SK-N-SH (cell line): ENCODE results near the gene ITGA8. TPM values are rescaled to one million over a fixed set of nuclear protein-coding genes. Genes with fewer than 3 reads are reported as not detected.

Source experiments
- CTCF ChIA-PET: fragments of 300-600, 350-600 bp; formaldehyde crosslinking; extraction: SDS; loops from one replicate; lab custom pipeline; 2021; lab: Yijun Ruan, JAX
- POLR2A ChIA-PET: fragments of 350-600 bp; sonication (Branson Sonifier 250); formaldehyde crosslinking; extraction: SDS; loops from one replicate; lab custom pipeline; 2020; ENCODE audit warnings: antibody characterized with exemption, inconsistent platforms; lab: Yijun Ruan, JAX
- DNase-seq: peaks from one replicate; pipeline ENCODE4 v3.0.0; 2012
- H2AFZ ChIP-seq: fragments of 200-600 bp; sonication (generic); 2 replicates; pipeline ENCODE4 v1.8.1; 2016; ENCODE audit warnings: antibody characterized with exemption, mild to moderate bottlenecking, low read depth
- H3F3A ChIP-seq: fragments of 200-600 bp; sonication (generic); replicated peaks from 2 replicates; pipeline ENCODE3; 2016; ENCODE audit warnings: antibody characterized with exemption, mild to moderate bottlenecking; ENCODE audit not compliant: insufficient read depth
- H3K27ac ChIP-seq, 2 experiments: fragments of 200-500 bp in 1 of 2; fragments of 200-600 bp in 1 of 2; sonication (Bioruptor generic) in 1 of 2; sonication (generic), shearing (Covaris generic) in 1 of 2; 2 replicates each; pipeline versions ENCODE4 v1.5.1 to v1.6.1; 2014 to 2016; ENCODE audit warnings: low read depth in 2 of 2, inconsistent platforms in 1 of 2, low read length in 1 of 2, mild to moderate bottlenecking in 1 of 2, mixed read lengths in 1 of 2
- H3K27me3 ChIP-seq: fragments of 200-600 bp; sonication (generic), shearing (Covaris generic); 2 replicates; pipeline ENCODE4 v1.6.1; 2016; ENCODE audit warnings: mixed run types; ENCODE audit not compliant: insufficient read depth
- H3K36me3 ChIP-seq, 2 experiments: fragments of 200-500 bp in 1 of 2; fragments of 200-600 bp in 1 of 2; sonication (Bioruptor generic) in 1 of 2; sonication (generic) in 1 of 2; replicated peaks in 1 of 2; 2 replicates each; pipeline versions ENCODE3 to v1.5.1; 2014 to 2016; ENCODE audit warnings: low read length in 1 of 2, mild to moderate bottlenecking in 1 of 2; ENCODE audit not compliant: insufficient read depth in 2 of 2, control insufficient read depth in 1 of 2
- H3K4me1 ChIP-seq, 2 experiments: fragments of 200-500 bp in 1 of 2; fragments of 200-600 bp in 1 of 2; sonication (Bioruptor generic) in 1 of 2; sonication (generic), shearing (Covaris generic) in 1 of 2; 2 replicates each; pipeline versions ENCODE4 v1.5.1 to v1.6.1; 2014 to 2016; ENCODE audit warnings: low read depth in 1 of 2, low read length in 1 of 2, mixed run types in 1 of 2; ENCODE audit not compliant: insufficient read depth in 2 of 2, control insufficient read depth in 1 of 2
- H3K4me2 ChIP-seq: fragments of 200-600 bp; sonication (generic), shearing (Covaris generic); 2 replicates; pipeline ENCODE4 v1.6.1; 2017; ENCODE audit warnings: mixed run types
- H3K4me3 ChIP-seq, 2 experiments: fragments of 200-500 bp in 1 of 2; fragments of 200-600 bp in 1 of 2; sonication (Bioruptor generic) in 1 of 2; sonication (generic), shearing (Covaris generic) in 1 of 2; 2 replicates each; pipeline versions ENCODE4 v1.5.1 to v1.8.1; 2014 to 2016; ENCODE audit warnings: low read depth in 2 of 2, inconsistent platforms in 1 of 2, low read length in 1 of 2, mild to moderate bottlenecking in 1 of 2, mixed read lengths in 1 of 2, moderate library complexity in 1 of 2
- H3K79me2 ChIP-seq: fragments of 200-600 bp; sonication (generic); 2 replicates; pipeline ENCODE4 v1.8.1; 2017; ENCODE audit warnings: mild to moderate bottlenecking; ENCODE audit not compliant: insufficient read depth
- H3K9ac ChIP-seq: fragments of 200-600 bp; sonication (generic); 2 replicates; pipeline ENCODE4 v1.6.1; 2017; ENCODE audit warnings: mixed run types
- H3K9me2 ChIP-seq: fragments of 200-600 bp; sonication (generic); 2 replicates; pipeline ENCODE4 v1.6.1; 2017; ENCODE audit warnings: mixed run types
- H3K9me3 ChIP-seq: fragments of 200-600 bp; sonication (generic); 2 replicates; pipeline ENCODE4 v1.6.1; 2017; ENCODE audit warnings: mixed run types, mild to moderate bottlenecking, moderate library complexity
- H4K20me1 ChIP-seq: fragments of 200-600 bp; sonication (generic); 2 replicates; pipeline ENCODE4 v1.6.1; 2017; ENCODE audit warnings: mild to moderate bottlenecking, mixed run types; ENCODE audit not compliant: insufficient read depth
- ELF1 ChIP-seq: IDR thresholded peaks from 2 replicates; pipeline ENCODE4 v1.4.0; 2012
- EZH2phosphoT487 ChIP-seq: fragments of 200-600 bp; sonication (generic); IDR thresholded peaks from 2 replicates; pipeline ENCODE4 v1.6.1; 2017; ENCODE audit warnings: low read depth, mixed run types, mild to moderate bottlenecking, antibody characterized with exemption, moderate library complexity, borderline replicate concordance
- FOSL2 ChIP-seq: IDR thresholded peaks from 2 replicates; pipeline ENCODE4 v1.4.0; 2012; ENCODE audit warnings: low read depth, mild to moderate bottlenecking, moderate library complexity, borderline replicate concordance
- GATA2 ChIP-seq: sonication (generic); formaldehyde crosslinking; IDR thresholded peaks from 2 replicates; pipeline ENCODE4 v1.5.0; 2020; ENCODE audit warnings: mild to moderate bottlenecking, missing genetic modification reagents
- MEF2A ChIP-seq: IDR thresholded peaks from 2 replicates; pipeline ENCODE4 v1.4.0; 2012; ENCODE audit warnings: low read depth, borderline replicate concordance
- MXI1 ChIP-seq: IDR thresholded peaks from 2 replicates; pipeline ENCODE4 v1.6.1; 2012; ENCODE audit warnings: mild to moderate bottlenecking, low read depth, low read length, improper control_type of control experiment
- RAD21 ChIP-seq: IDR thresholded peaks from 2 replicates; pipeline ENCODE4 v1.6.1; 2012; ENCODE audit warnings: mild to moderate bottlenecking, low read length
- RFX5 ChIP-seq: IDR thresholded peaks from 2 replicates; pipeline ENCODE4 v1.6.1; 2012; ENCODE audit warnings: mild to moderate bottlenecking, improper control_type of control experiment, low read length
- SIN3A ChIP-seq: IDR thresholded peaks from 2 replicates; pipeline ENCODE4 v1.6.1; 2012; ENCODE audit warnings: low read depth, mild to moderate bottlenecking, low read length, moderate library complexity, borderline replicate concordance
- SMC3 ChIP-seq: IDR thresholded peaks from 2 replicates; pipeline ENCODE4 v1.6.1; 2012; ENCODE audit warnings: low read depth, low read length, improper control_type of control experiment
- TAF1 ChIP-seq: IDR thresholded peaks from 2 replicates; pipeline ENCODE4 v1.6.1; 2012; ENCODE audit warnings: low read depth, mild to moderate bottlenecking, low read length, moderate library complexity, borderline replicate concordance
- WGBS: methylation state at CpG from one replicate; pipeline ENCODE4 v1.1.6; 2017; ENCODE audit warnings: low lambda C conversion rate; 5-methylcytosine and 5-hydroxymethylcytosine counted together
- polyA plus RNA-seq, 3 experiments: library from polyadenylated mRNA; depleted of rRNA; stranded (reverse); fragments of >200 nt; gene quantifications; 2 replicates each; pipeline ENCODE4 v1.2.3, GENCODE V29; 2012
- TF ChIP-seq, protein P1 (sequence below): fragments of 150-350 bp; IDR thresholded peaks from 2 replicates; pipeline ENCODE4 v1.6.1; 2017; ENCODE audit warnings: antibody characterized with exemption, low read length, low read depth, borderline replicate concordance
- TF ChIP-seq, protein P2 (sequence below): IDR thresholded peaks from 2 replicates; pipeline ENCODE4 v1.4.0; 2012; ENCODE audit warnings: low read depth, borderline replicate concordance

The ITGA8 gene
- polyA plus RNA-seq, 1 of the 3 experiments (the other 2 are of a cell fraction) = not detected

DNA sequence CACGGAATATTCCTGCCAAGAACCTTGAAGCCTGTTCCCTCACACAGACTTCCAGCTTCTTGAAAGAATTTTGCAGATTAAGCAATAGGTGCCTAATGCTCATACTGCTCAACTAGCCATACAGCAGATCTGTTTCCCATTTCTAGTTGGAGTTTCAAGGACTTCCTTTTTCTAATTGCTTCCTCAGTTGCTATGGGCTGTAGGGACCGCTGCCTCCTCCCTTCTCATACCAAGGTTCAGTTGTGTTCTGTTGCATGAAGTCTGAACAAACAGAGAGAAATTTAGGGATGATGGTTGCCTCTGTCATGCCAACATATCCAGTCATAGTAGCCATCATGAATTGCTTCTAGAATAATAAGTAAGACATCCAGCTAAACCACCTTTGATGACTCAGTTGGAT, 6.8 kb downstream of the ITGA8 start (continued):
- TF ChIP-seq EZH2phosphoT487 (no peak), ELF1 (no peak), TAF1 (no peak), RAD21 (no peak), SMC3 (no peak)
- TF ChIP-seq, protein P1, sequence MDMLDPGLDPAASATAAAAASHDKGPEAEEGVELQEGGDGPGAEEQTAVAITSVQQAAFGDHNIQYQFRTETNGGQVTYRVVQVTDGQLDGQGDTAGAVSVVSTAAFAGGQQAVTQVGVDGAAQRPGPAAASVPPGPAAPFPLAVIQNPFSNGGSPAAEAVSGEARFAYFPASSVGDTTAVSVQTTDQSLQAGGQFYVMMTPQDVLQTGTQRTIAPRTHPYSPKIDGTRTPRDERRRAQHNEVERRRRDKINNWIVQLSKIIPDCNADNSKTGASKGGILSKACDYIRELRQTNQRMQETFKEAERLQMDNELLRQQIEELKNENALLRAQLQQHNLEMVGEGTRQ = no peak

DNA sequence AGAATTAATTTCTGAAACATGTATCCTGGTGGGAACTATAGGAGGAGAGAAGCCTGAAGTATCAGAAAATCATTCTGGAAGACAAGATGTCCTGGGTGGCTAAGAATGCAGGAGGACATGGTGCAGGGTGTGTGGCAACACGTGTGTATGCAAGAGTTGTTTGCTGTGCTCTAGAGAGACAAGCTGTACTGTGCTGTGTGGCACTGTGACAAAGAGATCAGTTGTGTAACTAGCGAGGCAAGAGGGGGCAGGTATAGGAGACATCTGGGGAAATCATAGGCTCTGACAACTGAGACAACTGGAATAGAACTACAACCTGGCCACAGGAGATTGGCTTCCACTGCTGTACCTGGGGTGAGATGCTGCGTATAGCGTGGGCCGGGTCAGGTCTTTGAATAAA, 9.3 kb downstream of the ITGA8 start:
- H3K79me2 ChIP-seq = no peaks in the 10 kb centered on the region
- H3K27me3 ChIP-seq = no peaks in the 10 kb centered on the region; the same call in 1 of the 2 replicates
- no peaks in the 10 kb centered on the region for H3K9me2 ChIP-seq
- POLR2A ChIA-PET = no interaction called here
- TF ChIP-seq SMC3 (no peak), GATA2 (no peak), MXI1 (no peak), MEF2A (no peak), SIN3A (no peak), ELF1 (no peak)
- TF ChIP-seq, protein P1 = no peak
- TF ChIP-seq, protein P2, sequence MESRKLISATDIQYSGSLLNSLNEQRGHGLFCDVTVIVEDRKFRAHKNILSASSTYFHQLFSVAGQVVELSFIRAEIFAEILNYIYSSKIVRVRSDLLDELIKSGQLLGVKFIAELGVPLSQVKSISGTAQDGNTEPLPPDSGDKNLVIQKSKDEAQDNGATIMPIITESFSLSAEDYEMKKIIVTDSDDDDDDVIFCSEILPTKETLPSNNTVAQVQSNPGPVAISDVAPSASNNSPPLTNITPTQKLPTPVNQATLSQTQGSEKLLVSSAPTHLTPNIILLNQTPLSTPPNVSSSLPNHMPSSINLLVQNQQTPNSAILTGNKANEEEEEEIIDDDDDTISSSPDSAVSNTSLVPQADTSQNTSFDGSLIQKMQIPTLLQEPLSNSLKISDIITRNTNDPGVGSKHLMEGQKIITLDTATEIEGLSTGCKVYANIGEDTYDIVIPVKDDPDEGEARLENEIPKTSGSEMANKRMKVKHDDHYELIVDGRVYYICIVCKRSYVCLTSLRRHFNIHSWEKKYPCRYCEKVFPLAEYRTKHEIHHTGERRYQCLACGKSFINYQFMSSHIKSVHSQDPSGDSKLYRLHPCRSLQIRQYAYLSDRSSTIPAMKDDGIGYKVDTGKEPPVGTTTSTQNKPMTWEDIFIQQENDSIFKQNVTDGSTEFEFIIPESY = no peak
- no peak overlapping the region for H3K4me2 ChIP-seq
- H3K27ac ChIP-seq = no peak overlapping the region
- no peak overlapping the region for H3K9ac ChIP-seq
- H3K4me3 ChIP-seq = no peak overlapping the region
- H4K20me1 ChIP-seq = no peaks in the 10 kb centered on the region
- DNase-seq = no peak
- 27% methylated on average over 5 of the region's 5 CpGs for WGBS
- CTCF ChIA-PET = interaction anchor here (4.3 kb wide), 1 partner anchor 9 kb away, joined by 13 read pairs; the partner anchor contains the start of gene ITGA8
- no peaks in the 10 kb centered on the region for H3K9me3 ChIP-seq
- H3K4me1 ChIP-seq = no peaks in the 10 kb centered on the region
- H3F3A ChIP-seq = no peaks in the 10 kb centered on the region
- no peaks in the 10 kb centered on the region for H3K36me3 ChIP-seq
- H2AFZ ChIP-seq = no peak overlapping the region

DNA sequence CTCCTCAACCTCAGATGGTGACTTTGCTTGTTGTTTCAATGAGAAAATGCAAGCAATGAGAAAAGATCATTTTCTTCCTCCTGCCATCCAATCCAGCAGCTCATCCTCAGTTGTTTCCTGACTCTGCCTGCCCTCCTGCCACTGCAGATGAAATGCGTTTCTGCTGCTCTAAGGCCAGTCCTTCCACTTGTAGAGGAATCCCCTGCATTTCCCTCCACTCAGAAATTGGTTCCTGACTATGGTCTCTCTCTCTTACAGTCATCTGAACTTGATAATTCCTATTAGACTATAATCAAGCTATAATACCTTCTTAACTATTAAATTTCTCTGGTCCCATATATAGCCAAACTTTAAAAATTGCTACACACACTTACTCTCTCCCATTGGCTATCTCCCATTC, 14.4 kb downstream of the ITGA8 start:
- H3K9ac ChIP-seq = no peak overlapping the region
- no peaks in the 10 kb centered on the region for H3K4me1 ChIP-seq
- no peak overlapping the region for H3K4me3 ChIP-seq
- 18% methylated on average over 1 of the region's 1 CpG for WGBS
- H3K36me3 ChIP-seq = no peaks in the 10 kb centered on the region
- H3F3A ChIP-seq = no peaks in the 10 kb centered on the region
- H3K27ac ChIP-seq = no peak overlapping the region
- no peaks in the 10 kb centered on the region; the same call in 1 of the 2 replicates for H3K27me3 ChIP-seq
- ChIA-PET POLR2A (no interaction called here), CTCF (interaction anchor here (1.2 kb wide), 1 partner anchor 270 kb away, joined by 3 read pairs; no protein-coding TSS in a partner anchor)
- H3K4me2 ChIP-seq = no peak overlapping the region
- no peaks in the 10 kb centered on the region for H3K9me3 ChIP-seq
- no peak for DNase-seq
- H2AFZ ChIP-seq = no peak overlapping the region
- no peak for TF ChIP-seq RFX5
- no peak for TF ChIP-seq FOSL2
- TF ChIP-seq SMC3 = no peak
- no peaks in the 10 kb centered on the region for H4K20me1 ChIP-seq
- no peaks in the 10 kb centered on the region for H3K79me2 ChIP-seq
- no peaks in the 10 kb centered on the region for H3K9me2 ChIP-seq
